Left ventricle myocardium superior (tissue), 1 donor: ENCODE measurements around the gene UCHL1. TPM values are rescaled to one million over a fixed set of nuclear protein-coding genes. Genes with fewer than 3 reads are reported as not detected.
"Not testable (repeated sequence)": the region's sequence is repeated elsewhere in the genome, so short reads cannot be mapped to it uniquely, and the experiment has no call there.

Experiments
- ATAC-seq: fragments of 200-7000 bp; cut with Tn5 transposase; one replicate; pipeline ENCODE4 v1.9.1; 2020; ENCODE audit warnings: mild to moderate bottlenecking, moderate library complexity
- DNase-seq: peaks from one replicate; pipeline ENCODE4 v3.0.0-alpha.2; 2020
- intact Hi-C: fragments of 100-400 bp; cut with micrococcal nuclease; formaldehyde crosslinking; loops from one replicate; pipeline ENCODE4 v1.11.0; 2022
- total RNA-seq: library from RNA; stranded (reverse); fragmentation: NEBNext Ultra II Directional; extraction: Animal tissue kit (Norgen Biotek cat#: 25700); gene quantifications from one replicate; pipeline ENCODE4 v1.2.1, GENCODE V29; 2021
- donor health status: DM: no; HTN: yes; CAD: no; lungs with severe emphysema.

Gene UCHL1
- total RNA-seq, 1 donor from 2014 or later: 4.8 TPM

DNA sequence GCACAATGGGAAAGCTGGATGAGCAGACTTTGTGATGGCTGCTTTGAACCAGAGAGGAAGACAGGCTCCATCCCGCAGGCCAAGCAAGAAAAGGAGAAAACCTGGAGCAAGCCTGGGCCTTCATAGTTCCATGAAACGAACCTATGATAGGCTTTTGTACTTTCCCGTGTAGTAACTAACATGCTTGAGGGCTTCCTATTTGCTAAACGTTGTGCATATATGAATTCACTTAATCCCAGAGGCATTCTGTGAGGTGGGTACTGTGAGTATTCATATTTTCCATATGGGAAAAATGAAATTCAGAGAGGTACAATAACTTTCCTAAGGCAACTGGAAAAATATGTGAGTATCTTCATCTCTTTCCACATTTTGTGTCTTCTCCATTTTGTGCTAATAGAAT lies 28.8 kb upstream of the UCHL1 start:
- intact Hi-C loops: no loop called here
- ATAC-seq (no peak), DNase-seq (no peak)

DNA sequence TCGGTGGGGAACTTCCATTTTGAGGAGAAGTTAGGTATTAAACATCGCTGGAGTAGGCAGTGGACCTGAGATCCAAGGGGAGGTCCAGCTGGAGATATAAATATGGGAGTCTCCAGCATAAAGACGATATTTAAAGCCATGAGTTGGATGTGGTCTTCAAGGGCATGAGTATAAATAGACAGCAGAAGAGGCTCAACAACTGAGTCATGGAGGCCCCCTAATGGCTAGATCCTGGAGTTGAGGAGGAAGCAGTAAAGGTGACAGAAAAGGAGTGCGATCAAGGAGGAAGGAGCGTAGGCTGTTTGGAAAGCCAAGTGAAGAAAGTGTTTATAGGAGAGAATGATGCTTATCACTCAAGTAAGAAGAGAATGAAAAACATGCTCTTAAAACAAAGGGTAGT lies 24.3 kb upstream of the UCHL1 start:
- intact Hi-C loops: no loop called here
- ATAC-seq (no peak), DNase-seq (no peak)

DNA sequence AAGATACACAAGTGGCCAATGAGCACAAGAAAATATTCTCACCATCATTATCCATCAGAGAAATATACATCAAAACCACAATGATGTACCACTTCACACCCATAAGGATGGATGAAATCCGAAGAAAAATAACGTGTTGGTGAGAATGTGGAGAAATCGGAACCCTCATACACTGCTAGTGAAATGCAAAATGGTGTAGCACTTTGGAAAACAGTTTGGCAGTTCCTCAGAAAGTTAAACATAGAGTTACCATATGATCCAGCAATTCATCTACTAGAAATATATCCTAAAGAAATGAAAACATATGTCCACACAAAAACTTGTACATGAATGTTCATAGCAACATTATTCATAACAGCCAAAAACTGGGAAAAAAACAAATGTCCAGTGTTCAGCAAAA lies 23.9 kb upstream of the UCHL1 start:
- intact Hi-C loops: no loop called here
- no peak for ATAC-seq
- DNase-seq: no peak

DNA sequence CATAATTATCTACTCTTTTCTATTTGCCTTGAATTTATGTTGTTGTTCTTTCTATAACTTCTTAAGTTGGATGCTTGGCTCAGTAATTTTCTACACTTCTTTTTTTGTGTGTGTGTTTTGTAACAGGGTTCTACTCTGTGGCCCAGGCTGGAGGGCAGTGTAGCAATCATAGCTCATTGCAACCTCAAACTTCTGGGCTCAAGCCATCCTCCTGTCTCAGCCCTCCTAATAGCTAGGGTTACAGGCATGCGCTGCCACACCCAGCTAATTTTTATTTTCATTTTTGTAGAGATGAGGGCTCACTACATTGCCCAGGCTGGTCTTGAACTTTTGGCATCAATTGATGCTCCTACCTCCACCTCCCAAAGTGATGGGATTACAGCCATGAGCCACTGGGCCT lies 20.7 kb upstream of the UCHL1 start:
- ATAC-seq (no peak), DNase-seq (no peak)
- intact Hi-C loops: no loop called here

DNA sequence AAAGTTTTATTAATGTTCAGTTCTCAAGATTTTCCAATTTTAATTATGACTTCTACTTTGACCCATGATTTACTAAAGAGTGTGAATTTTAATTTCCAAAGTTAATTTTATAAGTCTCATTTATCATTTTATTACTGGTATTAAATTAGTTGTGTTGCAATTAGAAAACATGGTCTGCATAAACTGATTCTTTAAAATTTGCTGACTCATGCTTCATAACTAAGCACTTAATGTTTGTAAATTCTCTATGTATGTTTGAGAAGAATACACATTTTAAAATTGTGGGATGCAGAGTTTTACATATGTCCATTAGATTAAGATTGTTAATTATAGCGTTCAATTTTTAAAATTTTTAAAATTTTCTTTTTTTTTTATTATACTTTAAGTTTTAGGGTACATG lies 20.2 kb upstream of the UCHL1 start:
- DNase-seq (no peak), ATAC-seq (no peak)
- intact Hi-C loops: no loop called here

DNA sequence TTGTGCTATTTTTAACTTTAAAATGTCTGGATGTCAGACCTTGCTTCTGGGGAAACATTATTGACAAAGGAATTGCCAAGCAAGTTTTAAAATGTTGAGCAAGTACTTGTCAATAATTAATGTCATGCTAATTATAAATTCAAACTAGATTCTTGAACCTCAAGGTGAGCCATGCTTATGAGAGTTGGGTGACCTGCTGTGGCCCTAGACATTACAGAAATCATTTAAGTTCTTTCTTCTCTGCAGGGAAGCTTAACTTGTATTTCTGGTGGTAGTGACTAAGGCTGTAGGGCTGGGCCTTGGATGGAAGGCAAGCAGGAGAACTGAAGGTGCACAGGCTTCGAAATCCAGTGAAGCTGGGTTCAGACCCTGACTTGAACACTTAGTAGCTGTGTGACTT lies 14.8 kb upstream of the UCHL1 start:
- intact Hi-C loops: no loop called here
- ATAC-seq (no peak), DNase-seq (no peak)

DNA sequence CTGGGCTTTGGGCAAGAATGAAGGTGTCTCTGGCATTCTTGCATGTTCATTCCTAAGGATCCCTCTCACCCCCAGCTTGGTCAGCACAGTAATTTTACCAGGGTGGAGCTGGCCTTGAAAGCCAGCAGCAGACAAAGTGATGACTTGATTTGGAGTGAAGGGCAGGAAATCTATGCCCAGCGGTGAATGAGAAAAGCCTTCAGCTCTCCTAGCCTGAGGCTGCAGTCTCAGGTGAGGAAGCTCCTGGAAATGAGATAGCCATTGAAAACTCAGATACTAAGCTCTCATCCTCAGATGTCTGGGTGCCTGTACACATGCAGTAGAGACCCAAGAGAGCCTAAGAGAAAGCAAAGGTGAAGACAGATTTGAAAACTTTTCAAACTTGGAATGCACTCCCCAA lies 10.7 kb upstream of the UCHL1 start:
- DNase-seq (no peak), ATAC-seq (no peak)
- intact Hi-C loops: no loop called here

DNA sequence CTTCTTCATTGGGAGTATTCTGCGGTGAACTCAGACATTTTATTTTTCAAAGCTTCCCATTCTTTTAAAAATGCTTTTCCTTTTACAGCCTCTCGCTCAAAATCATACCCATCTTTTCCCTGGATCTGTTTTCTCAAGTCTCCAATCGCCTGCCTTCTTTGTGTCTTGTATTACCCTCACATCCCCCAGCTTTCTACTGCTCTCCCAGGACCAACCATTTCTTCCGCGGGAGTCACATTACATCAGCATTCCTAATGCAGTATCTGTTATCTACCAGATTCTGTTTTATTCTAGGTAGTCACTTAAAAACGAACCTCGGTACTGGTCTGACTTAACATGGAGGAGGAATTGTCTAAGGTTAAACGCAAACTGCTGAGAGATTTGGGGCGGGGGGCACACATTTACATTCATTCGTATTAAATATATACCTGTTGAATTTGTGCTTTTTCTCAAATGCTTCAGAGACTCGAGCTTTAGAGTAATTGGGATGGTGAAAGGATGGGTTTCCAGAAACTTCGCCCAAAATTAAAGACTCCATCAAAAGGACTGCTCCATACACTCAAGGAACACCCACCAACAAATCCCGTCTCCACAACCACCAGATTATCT lies 493 bp upstream of the UCHL1 start:
- intact Hi-C loops: loop anchor here (5.0 kb wide), 1 partner anchor 631 kb away; no protein-coding TSS in a partner anchor
- no peak for ATAC-seq

DNA sequence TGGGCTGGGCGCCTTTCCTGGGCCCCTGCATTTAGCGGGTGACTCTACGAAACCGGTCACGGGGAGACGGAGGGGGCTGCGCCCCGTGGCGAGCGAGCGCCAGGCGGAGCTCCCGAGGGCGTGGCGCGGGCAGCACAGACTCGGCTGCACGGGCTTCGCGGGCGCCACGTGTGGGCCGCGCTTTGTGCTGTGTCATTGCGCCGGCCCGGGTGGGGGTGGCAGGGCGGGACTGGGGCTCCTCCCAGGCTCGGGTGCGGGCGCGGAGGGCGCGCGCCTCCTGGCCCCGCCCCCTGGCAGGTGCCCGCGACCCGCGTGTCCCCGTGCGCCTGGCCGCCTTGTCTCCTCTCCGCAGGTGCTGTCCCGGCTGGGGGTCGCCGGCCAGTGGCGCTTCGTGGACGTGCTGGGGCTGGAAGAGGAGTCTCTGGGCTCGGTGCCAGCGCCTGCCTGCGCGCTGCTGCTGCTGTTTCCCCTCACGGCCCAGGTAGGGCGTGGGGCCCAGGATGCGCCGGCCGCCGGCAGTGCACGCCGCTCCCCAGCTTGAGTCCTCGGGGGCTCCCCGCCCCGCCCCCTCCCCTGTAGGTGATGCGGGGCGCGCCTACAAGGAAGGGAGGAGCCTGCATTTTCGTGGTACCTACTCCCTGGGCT lies 651 bp downstream of the UCHL1 start:
- ATAC-seq (peak; percentile 87), DNase-seq (peak; percentile 64)
- intact Hi-C loops: loop anchor here (5.0 kb wide), 1 partner anchor 630 kb away; no protein-coding TSS in a partner anchor

More for the DNA sequence above, 493 bp upstream of the UCHL1 start:
- no peak for DNase-seq

DNA sequence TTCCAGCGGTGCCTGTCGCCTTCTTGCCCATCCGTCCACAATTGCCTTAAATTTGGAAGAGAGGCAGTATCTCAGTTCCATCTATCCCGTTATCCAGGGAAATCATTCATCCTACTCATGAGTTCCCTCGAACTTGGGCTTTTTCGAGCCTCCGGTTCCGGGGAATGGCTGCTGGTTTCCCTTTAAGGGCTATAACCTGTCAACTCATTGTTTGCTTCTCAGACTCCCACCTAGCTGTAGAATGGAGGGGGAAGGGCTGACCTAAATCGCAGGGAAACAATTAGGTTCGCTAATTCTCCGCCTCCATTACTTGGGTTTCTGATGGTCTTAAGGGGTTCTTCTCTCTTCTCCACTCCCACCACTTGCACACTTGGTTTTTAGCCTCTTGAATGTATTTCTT lies 1.2 kb downstream of the UCHL1 start:
- intact Hi-C loops: loop anchor here (5.0 kb wide), 1 partner anchor 629 kb away; no protein-coding TSS in a partner anchor
- ATAC-seq (no peak), DNase-seq (no peak)

DNA sequence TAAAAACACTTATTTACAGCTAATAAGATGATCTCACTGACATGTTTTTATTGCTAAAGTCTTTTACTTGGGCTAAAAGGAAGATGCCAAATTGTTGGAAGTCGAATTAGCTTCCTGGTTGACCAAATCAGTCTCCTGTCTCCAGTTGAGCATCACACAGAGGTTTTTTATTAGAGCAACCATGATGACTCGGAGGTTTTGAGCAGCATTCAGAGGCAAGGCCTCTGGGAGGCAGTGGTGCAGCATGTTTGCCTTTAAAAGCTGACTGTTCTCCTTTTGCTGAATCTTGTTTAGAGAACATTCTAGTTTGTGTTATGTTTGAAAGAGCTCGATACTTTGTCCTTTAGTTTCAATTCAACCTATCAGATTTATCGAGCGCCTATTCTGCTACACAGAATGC lies 2.1 kb downstream of the UCHL1 start:
- DNase-seq: no peak
- ATAC-seq: peak; percentile 60
- intact Hi-C loops: loop anchor here (5.0 kb wide), 1 partner anchor 629 kb away; no protein-coding TSS in a partner anchor

DNA sequence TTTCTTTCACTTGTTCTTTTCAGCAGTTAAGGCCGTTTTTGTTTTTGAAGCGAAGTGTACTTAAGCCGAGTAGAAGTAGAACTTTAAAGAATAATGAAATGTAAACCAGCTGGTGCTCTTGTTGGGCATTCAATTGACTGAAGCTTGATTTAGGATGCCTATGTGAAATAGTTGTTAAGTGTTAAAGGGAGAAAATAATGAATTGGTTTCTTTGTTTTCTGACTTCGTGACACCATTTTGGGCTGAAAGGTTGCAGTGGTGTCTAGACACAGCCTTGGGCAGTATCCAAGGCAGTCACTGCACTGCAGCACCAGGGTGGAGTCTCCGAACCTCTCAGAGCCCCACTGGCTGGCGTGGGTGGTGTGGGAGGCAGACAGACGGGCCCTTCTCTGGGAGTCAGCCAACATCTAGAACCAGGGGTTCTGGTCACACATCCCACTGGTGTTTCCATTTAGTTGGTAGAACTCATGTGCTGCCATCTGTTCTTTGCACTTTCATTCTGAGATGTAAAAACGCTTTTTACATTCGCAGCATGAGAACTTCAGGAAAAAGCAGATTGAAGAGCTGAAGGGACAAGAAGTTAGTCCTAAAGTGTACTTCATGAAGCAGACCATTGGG lies 3.5 kb downstream of the UCHL1 start:
- intact Hi-C loops: no loop called here
- ATAC-seq (no peak), DNase-seq (no peak)

DNA sequence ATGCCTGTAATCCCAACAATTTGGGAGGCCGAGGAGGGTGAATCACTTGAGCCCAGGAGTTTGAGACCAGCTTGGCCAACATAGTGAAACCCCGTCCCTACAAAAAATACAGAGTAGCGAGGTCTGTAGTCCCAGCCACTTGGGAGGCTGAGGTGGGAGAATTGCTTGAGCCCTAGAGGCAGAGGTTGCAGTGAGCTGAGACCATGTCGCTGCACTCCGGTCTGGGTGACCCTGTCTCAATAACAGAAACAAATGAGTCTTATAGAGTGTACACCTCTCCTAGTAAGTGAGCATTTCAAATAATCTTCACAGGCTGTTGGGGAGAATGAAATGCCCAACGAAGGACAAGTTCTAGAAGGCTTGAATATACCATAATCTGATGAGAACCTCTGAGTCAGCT lies 5.5 kb downstream of the UCHL1 start:
- no peak for ATAC-seq
- no peak for DNase-seq
- intact Hi-C loops: no loop called here

DNA sequence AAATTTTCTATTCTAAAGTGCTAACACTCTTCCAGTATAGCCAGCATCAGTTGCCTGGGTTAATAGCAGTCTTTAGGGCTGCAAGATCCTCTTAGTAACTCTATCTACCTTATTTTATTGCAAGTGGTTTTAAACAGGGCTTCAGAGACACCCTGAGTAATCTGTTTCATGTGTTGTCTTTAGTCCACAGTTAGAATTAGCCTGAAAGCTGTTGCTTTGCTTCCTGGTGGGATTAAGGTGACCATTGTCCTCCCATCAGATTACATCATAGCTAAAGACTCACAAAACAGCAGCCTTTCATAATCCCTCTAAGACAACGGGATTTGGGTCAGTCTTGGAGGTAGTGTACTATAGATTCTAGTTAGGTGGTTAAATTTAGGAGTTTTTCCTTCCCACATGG lies 7.5 kb downstream of the UCHL1 start:
- ATAC-seq (no peak), DNase-seq (no peak)
- intact Hi-C loops: no loop called here

DNA sequence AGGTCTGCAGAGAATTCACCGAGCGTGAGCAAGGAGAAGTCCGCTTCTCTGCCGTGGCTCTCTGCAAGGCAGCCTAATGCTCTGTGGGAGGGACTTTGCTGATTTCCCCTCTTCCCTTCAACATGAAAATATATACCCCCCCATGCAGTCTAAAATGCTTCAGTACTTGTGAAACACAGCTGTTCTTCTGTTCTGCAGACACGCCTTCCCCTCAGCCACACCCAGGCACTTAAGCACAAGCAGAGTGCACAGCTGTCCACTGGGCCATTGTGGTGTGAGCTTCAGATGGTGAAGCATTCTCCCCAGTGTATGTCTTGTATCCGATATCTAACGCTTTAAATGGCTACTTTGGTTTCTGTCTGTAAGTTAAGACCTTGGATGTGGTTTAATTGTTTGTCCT lies 11.3 kb downstream of the UCHL1 start:
- DNase-seq (no peak), ATAC-seq (peak; percentile 32)
- intact Hi-C loops: no loop called here

DNA sequence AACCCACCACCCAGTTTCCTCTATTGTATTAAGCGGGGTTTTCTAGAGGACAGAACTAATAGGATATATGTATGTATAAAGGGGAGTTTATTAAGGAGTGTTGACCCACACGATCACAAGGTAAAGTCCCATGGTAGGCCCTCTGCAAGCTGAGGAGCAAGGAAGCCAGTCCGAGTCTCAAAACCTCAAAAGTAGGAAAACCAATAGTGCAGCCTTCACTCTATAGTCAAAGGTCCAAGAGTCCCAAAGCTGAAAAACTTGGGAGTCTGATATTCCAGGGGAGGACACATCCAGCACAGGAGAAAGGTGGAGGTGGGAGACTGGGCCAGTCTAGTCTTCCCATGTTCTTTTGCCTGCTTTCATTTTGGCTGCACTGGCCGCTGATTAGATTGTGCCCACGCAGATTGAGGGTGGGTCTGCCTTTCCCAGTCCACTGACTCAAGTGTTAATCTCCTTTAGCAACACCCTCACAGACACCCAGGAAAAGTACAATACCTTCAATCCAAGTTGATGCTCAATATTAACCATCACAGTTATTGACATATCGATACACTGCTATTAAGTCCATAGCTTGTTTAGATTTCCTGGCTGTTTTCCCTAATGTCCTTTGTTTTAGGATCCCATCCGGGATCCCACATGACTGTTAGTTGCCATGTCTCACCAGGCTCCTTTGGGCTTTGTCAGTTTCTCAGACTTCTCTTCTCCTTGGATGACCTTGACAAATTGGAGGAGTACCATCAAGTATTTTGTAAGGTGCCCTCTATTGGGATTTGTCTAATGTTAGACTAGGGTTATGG lies 12.2 kb downstream of the UCHL1 start:
- intact Hi-C loops: no loop called here
- DNase-seq (no peak), ATAC-seq (no peak)

DNA sequence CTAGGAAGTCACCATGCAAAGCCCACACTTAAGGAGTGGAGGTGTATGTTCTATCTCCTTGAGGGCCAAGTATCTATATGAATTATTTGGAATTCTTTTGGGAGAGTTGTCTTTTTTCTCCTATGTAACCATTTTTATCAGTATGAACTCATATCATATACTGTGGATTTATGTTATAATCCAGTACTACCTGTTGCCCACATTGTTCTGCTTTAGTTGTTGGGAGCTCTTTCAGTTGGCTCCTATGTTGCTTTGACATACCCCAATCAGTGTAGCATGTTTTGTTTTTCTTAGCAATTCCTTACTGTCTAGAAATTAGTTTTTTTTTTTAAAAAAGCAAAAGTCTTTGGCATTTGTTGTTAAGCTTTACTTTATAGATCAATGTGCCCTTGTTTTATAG lies 13.0 kb downstream of the UCHL1 start:
- no peak for ATAC-seq
- intact Hi-C loops: no loop called here
- no peak for DNase-seq

DNA sequence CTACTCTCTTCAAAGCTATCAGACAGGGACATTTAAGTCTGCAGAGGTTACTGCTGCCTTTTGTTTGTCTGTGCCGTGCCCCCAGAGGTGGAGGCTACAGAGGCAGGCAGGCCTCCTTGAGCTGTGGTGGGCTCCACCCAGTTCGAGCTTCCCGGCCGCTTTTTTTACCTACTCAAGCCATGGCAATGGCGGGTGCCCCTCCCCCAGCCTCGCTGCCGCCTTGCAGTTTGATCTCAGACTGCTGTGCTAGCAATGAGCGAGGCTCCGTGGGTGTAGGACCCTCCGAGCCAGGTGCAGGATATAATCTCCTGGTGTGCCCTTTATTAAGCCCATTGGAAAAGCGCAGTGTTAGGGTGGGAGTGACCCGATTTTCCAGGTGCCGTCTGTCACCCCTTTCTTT lies 19.2 kb downstream of the UCHL1 start:
- DNase-seq, ATAC-seq, intact Hi-C loops: not testable (repeated sequence)

DNA sequence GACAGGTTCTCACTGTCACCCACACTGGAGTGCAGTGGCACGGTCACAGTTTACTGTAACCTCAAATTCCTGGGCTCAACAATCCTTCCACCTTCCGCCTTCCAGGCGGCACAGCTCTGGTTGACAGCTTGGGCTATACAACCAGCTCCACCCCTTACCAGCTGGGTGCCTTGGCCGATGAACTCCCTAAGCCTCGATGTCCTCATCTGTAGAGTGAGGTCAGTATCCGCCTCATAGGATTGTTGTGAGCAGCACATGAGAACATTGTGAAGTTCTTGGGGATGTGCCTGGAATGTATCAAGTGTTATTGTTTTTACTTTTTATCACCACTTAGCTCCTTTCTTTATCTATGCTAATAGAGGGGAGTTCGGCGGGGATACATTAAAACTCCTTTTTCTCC lies 23.3 kb downstream of the UCHL1 start:
- intact Hi-C loops: loop anchor here (2.0 kb wide), 1 partner anchor 381 kb away; no protein-coding TSS in a partner anchor
- DNase-seq (no peak), ATAC-seq (peak; percentile 47)
